Measurements from ENCODE around the gene RAPGEF2. TPM values are rescaled to one million over a fixed set of nuclear protein-coding genes. Genes with fewer than 3 reads are reported as not detected.

The RAPGEF2 gene
- total and polyA plus RNA-seq, 2 of the 8 experiments (the other 6 are each of a cell fraction or from before 2014, with no cell fraction given), result 24.4 to 48.6 TPM

- H3K4me2 ChIP-seq (ENCODE audit: insufficient read depth in 1 of 2, low read depth in 2 of 2, low read length in 2 of 2), result no peak overlapping the region
- H3K4me3 ChIP-seq (ENCODE audit: extremely low read depth in 1 of 4, insufficient read depth in 2 of 4, low read depth in 3 of 4, low read length in 4 of 4), result no peak overlapping the region
- no peaks in the 10 kb centered on the region for H3K9me3 ChIP-seq (ENCODE audit: insufficient read depth in 2 of 2, low read depth in 1 of 2, low read length in 1 of 2)
- no peaks in the 10 kb centered on the region for H3K23me2 ChIP-seq (ENCODE audit: low read depth, low read length)
- H2AFZ ChIP-seq (ENCODE audit: low read length), result no peak overlapping the region
- H2BK15ac ChIP-seq (ENCODE audit: low read length), result no peak overlapping the region
- H2BK120ac ChIP-seq (replicated peaks; ENCODE audit: low read depth, low read length), result no peak overlapping the region
- H3K56ac ChIP-seq (replicated peaks; ENCODE audit: insufficient read length, low read depth, low read length), result no peak overlapping the region
- no peak overlapping the region for H3K9ac ChIP-seq (replicated peaks in 1 of 4; ENCODE audit: extremely low read depth in 1 of 4, low read depth in 3 of 4, low read length in 3 of 4)
- no peak overlapping the region for H3K18ac ChIP-seq (ENCODE audit: extremely low read depth, low read length)
- H3K4me1 ChIP-seq (replicated peaks in 1 of 4; ENCODE audit: control insufficient read depth in 3 of 4, insufficient read depth in 4 of 4, low read length in 3 of 4), result peaks cover 7 to 15% (median 11%) of the 10 kb centered on the region in 4 experiments
- peaks cover 5 to 82% of the 10 kb centered on the region in 2 experiments; a peak in 3 of 4 replicates for H3K79me2 ChIP-seq (ENCODE audit: control insufficient read depth in 1 of 2, insufficient read depth in 2 of 2, low read length in 2 of 2)
- ChIA-PET CTCF (ENCODE audit: partially characterized antibody) (interaction anchor here (0.6 to 4.2 kb wide), 8 partner anchors 11 to 330 kb away, joined by 3 to 20 read pairs (median 3); no protein-coding TSS in a partner anchor), POLR2A (ENCODE audit: partially characterized antibody) (interaction anchor here (0.6 kb wide), 1 partner anchor 1086 kb away, joined by 6 read pairs; no protein-coding TSS in a partner anchor)
- H2AK5ac ChIP-seq (ENCODE audit: low read depth, low read length), result no peak overlapping the region
- H2BK20ac ChIP-seq (ENCODE audit: low read length), result no peak overlapping the region
- no peak overlapping the region for H3K14ac ChIP-seq (ENCODE audit: insufficient read length)
- H4K91ac ChIP-seq (replicated peaks; ENCODE audit: insufficient read length, low read length), result no peak overlapping the region
- no peak overlapping the region for H4K8ac ChIP-seq (ENCODE audit: extremely low read depth, insufficient read depth, low read length)
- DNase-seq (ENCODE audit: low read depth in 1 of 2, low spot score in 2 of 2) (no peak), FAIRE-seq (peak; percentile 24)
- 80% methylated on average over 3 of the region's 3 CpGs; no CpG with 5 or more reads in 1 of the 2 experiments for WGBS, 2 experiments (ENCODE audit: extremely low coverage in 1 of 2, insufficient coverage in 1 of 2, insufficient read length in 1 of 2, insufficient replicate concordance in 2 of 2, low coverage in 1 of 2, low lambda C conversion rate in 2 of 2, missing lambda C conversion rate in 1 of 2)
- peaks cover 0 to 2% of the 10 kb centered on the region in 2 experiments for H4K20me1 ChIP-seq (replicated peaks in 1 of 2; ENCODE audit: control insufficient read depth in 1 of 2, insufficient read depth in 2 of 2, low read length in 2 of 2)
- H3K27ac ChIP-seq (ENCODE audit: low read depth, low read length), result no peak overlapping the region
- no peak overlapping the region for H2BK12ac ChIP-seq (ENCODE audit: low read depth, low read length)
- no peaks in the 10 kb centered on the region for H3K36me3 ChIP-seq (ENCODE audit: control insufficient read depth in 2 of 4, insufficient read depth in 4 of 4, low read length in 3 of 4)
- H3K27me3 ChIP-seq (replicated peaks in 1 of 4; ENCODE audit: control insufficient read depth in 3 of 4, extremely low read depth in 1 of 4, insufficient read depth in 3 of 4, low read length in 3 of 4), result no peaks in the 10 kb centered on the region
- H3K79me1 ChIP-seq (ENCODE audit: low read depth, low read length), result no peaks in the 10 kb centered on the region
- H3K23ac ChIP-seq (ENCODE audit: insufficient read length), result no peak overlapping the region
- H2BK5ac ChIP-seq (ENCODE audit: low read depth, low read length), result no peak overlapping the region
- no peak overlapping the region for H3K4ac ChIP-seq (replicated peaks; ENCODE audit: insufficient read length, low read depth, low read length)
- H4K5ac ChIP-seq (ENCODE audit: insufficient read length, low read depth, low read length), result no peak overlapping the region
- TF ChIP-seq SRF (IDR thresholded peaks at IDR 0.05; ENCODE audit: low read depth, low read length) (no peak), HDAC2 (IDR thresholded peaks at IDR 0.05; ENCODE audit: borderline replicate concordance in 1 of 2, low read depth in 2 of 2, low read length in 2 of 2) (no peak), SAP30 (IDR thresholded peaks at IDR 0.05; ENCODE audit: insufficient read depth, insufficient replicate concordance, low read length) (no peak), CHD2 (IDR thresholded peaks at IDR 0.05; ENCODE audit: low read length) (no peak), RNF2 (IDR thresholded peaks at IDR 0.05; ENCODE audit: borderline replicate concordance, low read depth, low read length, missing control alignments, poor library complexity, severe bottlenecking) (no peak), CHD1 (IDR thresholded peaks at IDR 0.05; ENCODE audit: low read depth, low read length) (no peak), NANOG (IDR thresholded peaks at IDR 0.05; ENCODE audit: insufficient read depth, low read depth, low read length, poor library complexity, severe bottlenecking) (no peak), TAF7 (optimal IDR thresholded peaks at IDR 0.05; ENCODE audit: borderline replicate concordance, low read depth, low read length) (no peak)
- TF ChIP-seq, protein P1, sequence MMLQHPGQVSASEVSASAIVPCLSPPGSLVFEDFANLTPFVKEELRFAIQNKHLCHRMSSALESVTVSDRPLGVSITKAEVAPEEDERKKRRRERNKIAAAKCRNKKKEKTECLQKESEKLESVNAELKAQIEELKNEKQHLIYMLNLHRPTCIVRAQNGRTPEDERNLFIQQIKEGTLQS (IDR thresholded peaks at IDR 0.05; ENCODE audit: insufficient read depth, low read depth, low read length), result no peak
These were observed 76.4 kb downstream of the RAPGEF2 start for GRCh38 chr4:159178979-159179969.

Data from H1 (cell line).